HAP-1 (cell line): ENCODE measurements around the gene WDFY2.
A peak's percentile ranks its signal among the peaks of the same experiment; 100 is the strongest.

Experiments used
- DNase-seq, 2 experiments: peaks; one replicate each; pipeline ENCODE4 v3.0.0-alpha.2; 2016 to 2020; ENCODE audit warnings: low spot score in 2 of 2
- H3K27me3 ChIP-seq: fragments of 250-450 bp; sonication (Bioruptor Pico); 2 replicates; pipeline ENCODE4 v1.5.1; 2020; ENCODE audit warnings: low read depth, mild to moderate bottlenecking, moderate library complexity
- H3K36me3 ChIP-seq: fragments of 250-450 bp; sonication (Bioruptor Pico); replicated peaks from 2 replicates; pipeline ENCODE4 v1.5.1; 2020; ENCODE audit warnings: mild to moderate bottlenecking
- H3K4me1 ChIP-seq: fragments of 250-450 bp; sonication (Bioruptor Pico); 2 replicates; pipeline ENCODE4 v1.5.1; 2020; ENCODE audit warnings: mild to moderate bottlenecking
- H3K4me3 ChIP-seq: fragments of 250-450 bp; sonication (Bioruptor Pico); 2 replicates; pipeline ENCODE4 v1.5.1; 2020; ENCODE audit warnings: mild to moderate bottlenecking, moderate library complexity
- H3K9me3 ChIP-seq: fragments of 250-450 bp; sonication (Bioruptor Pico); 2 replicates; pipeline ENCODE4 v1.5.1; 2020; ENCODE audit warnings: mild to moderate bottlenecking, moderate library complexity
- in situ Hi-C: fragments of 300-500 bp; cut with MboI; formaldehyde crosslinking; loops from 3 replicates; pipeline ENCODE4 v1.14.3; 2020; ENCODE audit warnings: low sequenced_read_pairs, inconsistent platforms, mixed read lengths

WDFY2 gene

DNA sequence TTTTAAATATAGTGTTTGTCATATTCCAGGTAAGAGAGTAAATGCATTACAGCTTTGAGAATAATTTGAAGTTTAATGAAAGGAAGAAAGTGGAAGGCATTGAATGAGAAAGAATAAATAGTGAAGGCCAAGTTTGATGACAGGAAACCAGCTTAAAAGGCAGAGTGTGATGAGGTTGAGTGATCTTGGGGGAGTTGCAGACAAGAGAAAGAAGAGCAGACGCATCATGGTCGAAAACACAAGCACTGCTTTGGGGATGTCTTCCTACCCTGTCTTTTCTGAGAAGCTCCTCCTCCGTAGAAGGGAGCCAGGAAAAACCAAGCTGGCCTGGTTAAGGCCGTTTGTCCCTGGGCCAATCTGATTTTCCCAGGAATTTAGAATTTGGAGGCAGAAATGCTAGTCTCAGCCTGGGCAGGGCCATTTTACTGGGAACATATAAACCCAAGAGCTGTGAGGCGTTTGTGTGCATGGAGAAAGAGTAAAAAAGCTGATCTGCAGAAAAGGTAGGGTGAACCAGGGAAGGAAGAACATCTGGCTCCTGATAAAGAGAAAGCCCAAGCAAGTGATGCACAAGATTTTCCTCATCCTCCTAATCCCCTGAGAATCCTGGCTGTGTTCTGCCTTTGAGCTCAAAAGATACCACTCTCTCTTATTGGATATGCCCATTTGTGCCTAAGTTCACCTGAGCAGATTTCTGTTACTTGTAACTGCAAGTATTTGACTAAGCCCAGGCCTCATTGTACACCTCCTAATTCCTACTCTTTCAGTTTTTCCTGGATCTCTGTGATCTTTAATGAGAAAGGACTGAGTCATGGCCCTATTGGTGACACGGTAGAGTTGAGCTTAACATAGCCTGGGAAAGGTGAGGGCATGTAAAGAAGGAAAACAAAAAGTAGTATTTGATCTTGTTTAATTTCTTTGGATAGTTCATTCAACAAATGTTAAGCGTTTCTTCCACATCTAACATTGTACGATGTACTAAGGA is 80.0 kb downstream of the WDFY2 start:
- H3K9me3 ChIP-seq, result no peaks in the 10 kb centered on the region
- no peak for DNase-seq
- H3K4me1 ChIP-seq, result peaks cover 31% of the 10 kb centered on the region
- H3K36me3 ChIP-seq, result peaks cover 3% of the 10 kb centered on the region; the same call in 1 of the 2 replicates
- in situ Hi-C loops, result no loop called here
- no peaks in the 10 kb centered on the region for H3K27me3 ChIP-seq
- no peak overlapping the region for H3K4me3 ChIP-seq

DNA sequence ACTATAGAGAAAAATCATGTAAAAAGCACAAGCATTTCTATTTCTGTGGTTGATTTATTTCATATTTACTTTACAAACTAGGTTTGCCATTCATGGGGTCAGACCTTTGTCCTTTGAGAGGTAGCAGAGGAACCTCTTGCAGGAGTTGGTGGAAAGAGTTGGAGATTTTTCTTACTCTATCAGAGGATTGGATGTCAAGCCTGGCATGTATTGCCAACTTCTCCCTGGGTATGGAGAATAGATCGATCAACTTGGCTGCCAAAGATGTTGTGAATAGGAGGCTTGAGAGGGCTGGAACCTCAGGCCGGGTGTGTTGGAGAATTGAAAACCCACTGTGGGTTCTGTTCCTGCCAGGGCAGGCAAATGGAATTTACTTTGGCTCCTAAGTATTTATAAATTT is 81.2 kb downstream of the WDFY2 start:
- H3K36me3 ChIP-seq, result peaks cover 3% of the 10 kb centered on the region; the same call in 1 of the 2 replicates
- DNase-seq, result no peak
- no peaks in the 10 kb centered on the region for H3K9me3 ChIP-seq
- H3K27me3 ChIP-seq, result no peaks in the 10 kb centered on the region
- in situ Hi-C loops, result no loop called here
- no peak overlapping the region for H3K4me3 ChIP-seq
- peaks cover 21% of the 10 kb centered on the region for H3K4me1 ChIP-seq

DNA sequence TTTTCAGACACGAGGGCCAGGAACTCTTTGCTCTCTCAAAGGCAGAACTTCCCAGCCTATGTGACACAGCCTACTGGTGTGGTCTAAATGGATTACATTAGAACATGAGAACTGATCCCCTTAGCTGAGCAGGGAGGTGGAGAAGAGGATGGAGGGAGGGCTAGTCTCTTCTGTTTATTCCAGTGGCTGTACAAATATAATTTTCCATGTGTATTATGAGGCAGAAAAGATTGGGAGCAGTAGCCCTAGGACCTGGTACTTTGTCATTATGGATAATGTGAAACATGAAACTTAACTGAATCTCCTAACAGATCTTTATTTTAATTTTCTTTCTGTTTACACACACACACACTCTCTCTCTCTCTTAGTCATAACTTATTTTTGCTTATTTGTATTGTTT is 82.1 kb downstream of the WDFY2 start:
- Histone ChIP-seq H3K9me3 (no peaks in the 10 kb centered on the region), H3K4me1 (peaks cover 12% of the 10 kb centered on the region), H3K36me3 (peaks cover 3% of the 10 kb centered on the region; the same call in 1 of the 2 replicates), H3K4me3 (no peak overlapping the region), H3K27me3 (no peaks in the 10 kb centered on the region)
- in situ Hi-C loops, result no loop called here
- DNase-seq, result no peak

DNA sequence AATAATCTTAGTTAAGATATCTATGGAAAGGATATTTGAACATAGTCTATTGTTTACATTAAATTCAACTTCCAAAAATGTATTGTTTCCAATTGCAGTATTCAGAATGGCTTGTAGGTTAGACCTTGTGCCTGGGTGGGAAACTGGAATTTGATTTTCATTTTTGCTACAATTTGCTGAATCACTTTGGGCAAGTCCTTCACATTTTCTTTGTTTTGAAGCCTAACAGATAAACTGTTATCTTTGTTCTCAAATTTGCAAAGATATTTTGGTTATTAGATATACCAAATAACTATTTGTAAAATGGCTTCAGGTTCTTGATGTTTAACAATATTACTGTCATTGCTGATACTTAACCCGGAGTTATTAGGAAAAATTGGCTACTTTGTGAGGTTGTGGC is 82.6 kb downstream of the WDFY2 start:
- no peak for DNase-seq
- peaks cover 12% of the 10 kb centered on the region for H3K4me1 ChIP-seq
- H3K27me3 ChIP-seq, result no peaks in the 10 kb centered on the region
- in situ Hi-C loops, result no loop called here
- H3K4me3 ChIP-seq, result no peak overlapping the region
- no peaks in the 10 kb centered on the region for H3K9me3 ChIP-seq
- H3K36me3 ChIP-seq, result peaks cover 3% of the 10 kb centered on the region; the same call in 1 of the 2 replicates

DNA sequence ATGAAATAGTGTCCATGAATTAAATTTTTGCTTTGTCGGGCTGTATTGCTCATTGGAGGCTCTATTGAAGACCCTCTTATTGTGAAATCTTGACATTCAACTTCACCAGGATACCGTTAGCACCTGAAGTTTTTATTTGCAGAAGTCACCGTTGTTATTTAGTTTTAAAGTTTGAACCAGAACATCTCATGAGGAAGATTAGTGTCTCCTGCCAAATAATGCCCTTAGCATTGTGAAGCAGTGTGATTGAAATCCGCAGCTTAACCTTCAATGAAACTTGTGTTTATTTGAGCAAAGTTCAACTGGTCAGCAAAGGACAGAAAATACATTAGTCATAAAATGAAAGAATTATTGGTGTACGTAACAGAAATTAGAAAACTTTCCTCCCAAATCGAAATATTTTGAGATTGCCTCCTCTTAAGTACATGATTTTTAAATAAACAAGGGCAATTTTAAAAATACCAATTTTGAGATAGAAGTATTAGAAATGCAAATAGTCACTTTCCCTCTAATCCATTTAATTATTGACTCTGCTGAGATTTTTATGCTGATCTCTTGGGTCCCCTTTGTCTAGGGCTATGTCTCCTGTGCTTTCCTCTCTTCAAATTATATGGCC is 84.4 kb downstream of the WDFY2 start:
- in situ Hi-C loops, result no loop called here
- no peaks in the 10 kb centered on the region for H3K27me3 ChIP-seq
- no peaks in the 10 kb centered on the region for H3K36me3 ChIP-seq
- DNase-seq, result no peak
- no peaks in the 10 kb centered on the region for H3K9me3 ChIP-seq
- no peak overlapping the region for H3K4me3 ChIP-seq
- H3K4me1 ChIP-seq, result peaks cover 7% of the 10 kb centered on the region

DNA sequence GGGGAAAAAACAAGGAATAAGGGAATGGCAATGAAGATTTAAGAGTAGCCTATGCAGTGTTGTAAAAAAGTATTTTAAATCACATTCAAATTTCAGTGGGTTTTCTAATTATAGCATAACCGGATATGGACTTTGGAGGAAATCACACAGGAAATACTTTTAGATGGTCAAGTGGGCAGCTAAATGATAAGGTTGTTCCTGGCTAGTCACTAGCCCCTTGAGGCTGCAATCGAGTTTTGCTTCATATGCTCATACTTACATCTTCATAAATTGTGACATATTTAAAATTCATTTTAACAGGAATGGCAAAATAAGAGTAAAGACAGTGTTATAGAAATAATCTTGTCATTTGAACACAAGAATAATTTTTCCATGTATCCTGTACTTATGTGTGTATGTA is 88.9 kb downstream of the WDFY2 start:
- no peaks in the 10 kb centered on the region for H3K27me3 ChIP-seq
- DNase-seq, result no peak
- no peaks in the 10 kb centered on the region for H3K9me3 ChIP-seq
- H3K4me1 ChIP-seq, result peaks cover 13% of the 10 kb centered on the region
- no peaks in the 10 kb centered on the region for H3K36me3 ChIP-seq
- in situ Hi-C loops, result no loop called here
- H3K4me3 ChIP-seq, result no peak overlapping the region

DNA sequence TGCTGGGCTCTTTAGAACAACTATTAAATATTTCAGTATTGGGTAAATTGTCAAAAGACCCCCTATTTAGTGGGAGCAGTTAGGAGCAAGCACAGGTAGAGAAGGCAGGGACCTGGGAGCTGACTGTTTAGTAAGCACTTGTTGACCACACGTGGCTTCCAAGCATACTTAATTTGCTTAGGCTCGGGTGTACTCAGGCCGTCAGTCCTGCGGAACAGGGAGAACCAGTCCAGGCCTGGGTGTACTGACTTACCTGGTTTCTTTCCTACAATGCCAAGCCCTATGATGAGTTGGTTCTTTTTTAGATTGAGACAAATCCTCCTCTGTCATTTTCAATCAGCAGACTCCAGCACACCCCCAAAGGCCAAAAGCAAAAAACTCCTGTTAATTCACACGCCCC is 90.0 kb downstream of the WDFY2 start:
- DNase-seq, result no peak

DNA sequence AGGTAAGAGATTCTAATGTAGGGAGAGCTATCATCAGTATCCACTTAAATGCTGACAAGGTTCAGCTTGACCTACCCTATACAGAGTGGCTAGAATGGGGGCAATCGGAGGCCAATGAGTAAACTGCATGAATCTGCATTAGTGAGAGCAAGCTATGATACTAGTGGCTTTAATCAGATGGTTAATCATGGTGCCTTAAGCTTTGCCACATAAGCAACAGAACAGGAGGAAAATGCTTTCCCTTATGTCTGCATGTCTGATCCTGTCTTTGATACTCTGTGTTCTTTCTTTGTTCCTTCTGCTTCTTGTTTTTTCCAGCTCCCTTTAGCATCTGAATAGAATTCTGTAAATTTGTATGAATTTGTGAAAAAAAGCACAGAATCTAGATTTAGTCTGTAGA is 91.1 kb downstream of the WDFY2 start:
- DNase-seq, result peak in 1 of 2 experiments; percentile 16

More for the DNA sequence above, 90.0 kb downstream of the WDFY2 start:
- H3K27me3 ChIP-seq, result no peaks in the 10 kb centered on the region
- H3K4me3 ChIP-seq, result no peak overlapping the region
- no peaks in the 10 kb centered on the region for H3K9me3 ChIP-seq
- no peaks in the 10 kb centered on the region for H3K36me3 ChIP-seq
- peaks cover 6% of the 10 kb centered on the region for H3K4me1 ChIP-seq
- in situ Hi-C loops, result no loop called here

DNA sequence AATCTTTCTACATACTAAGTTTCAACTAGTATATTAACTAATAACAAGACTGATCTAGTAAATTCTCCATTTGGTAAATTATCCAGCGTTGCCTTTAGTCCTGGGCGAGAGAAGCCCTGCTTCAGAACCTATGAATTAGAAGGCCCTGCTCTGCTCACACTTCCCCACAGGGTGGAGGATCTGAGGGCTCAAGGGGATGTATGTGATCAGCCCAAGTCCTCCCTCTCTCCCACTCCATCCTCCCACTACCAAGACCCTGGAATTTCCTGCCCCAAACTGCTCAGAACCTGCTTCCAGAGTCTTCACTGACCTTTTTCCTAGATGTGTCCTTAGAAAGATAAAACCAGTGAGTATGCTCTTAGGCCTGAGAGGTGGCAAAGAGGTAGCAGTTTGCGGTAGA is 91.6 kb downstream of the WDFY2 start:
- no peak overlapping the region for H3K4me3 ChIP-seq
- no peak for DNase-seq
- in situ Hi-C loops, result no loop called here
- H3K4me1 ChIP-seq, result peaks cover 6% of the 10 kb centered on the region
- no peaks in the 10 kb centered on the region for H3K36me3 ChIP-seq
- H3K9me3 ChIP-seq, result no peaks in the 10 kb centered on the region
- H3K27me3 ChIP-seq, result no peaks in the 10 kb centered on the region

More for the DNA sequence above, 91.1 kb downstream of the WDFY2 start:
- Histone ChIP-seq H3K4me3 (no peak overlapping the region), H3K36me3 (no peaks in the 10 kb centered on the region), H3K27me3 (no peaks in the 10 kb centered on the region), H3K4me1 (peaks cover 6% of the 10 kb centered on the region), H3K9me3 (no peaks in the 10 kb centered on the region)
- in situ Hi-C loops, result no loop called here

DNA sequence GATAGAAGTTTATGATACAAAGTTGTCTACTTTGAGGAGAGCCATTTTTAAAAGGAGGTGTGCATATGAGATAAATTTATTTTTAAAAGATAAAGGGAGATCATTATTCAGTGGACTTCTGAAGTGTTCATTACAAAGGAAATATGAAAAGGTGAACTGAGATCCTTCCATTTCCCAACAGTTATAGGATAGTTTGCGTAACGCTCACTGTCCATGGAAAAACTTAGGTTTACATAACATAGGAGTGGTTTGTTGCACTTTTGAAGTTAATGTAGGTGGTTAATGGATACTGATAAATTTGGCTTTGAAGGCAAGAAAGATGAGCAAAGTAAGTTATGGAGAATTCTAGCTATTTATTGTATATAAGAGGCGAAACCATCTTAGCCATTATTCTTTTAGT is 92.5 kb downstream of the WDFY2 start:
- H3K36me3 ChIP-seq, result no peaks in the 10 kb centered on the region
- H3K4me1 ChIP-seq, result peaks cover 6% of the 10 kb centered on the region
- no peak overlapping the region for H3K4me3 ChIP-seq
- DNase-seq, result no peak
- in situ Hi-C loops, result no loop called here
- no peaks in the 10 kb centered on the region for H3K9me3 ChIP-seq
- H3K27me3 ChIP-seq, result no peaks in the 10 kb centered on the region

DNA sequence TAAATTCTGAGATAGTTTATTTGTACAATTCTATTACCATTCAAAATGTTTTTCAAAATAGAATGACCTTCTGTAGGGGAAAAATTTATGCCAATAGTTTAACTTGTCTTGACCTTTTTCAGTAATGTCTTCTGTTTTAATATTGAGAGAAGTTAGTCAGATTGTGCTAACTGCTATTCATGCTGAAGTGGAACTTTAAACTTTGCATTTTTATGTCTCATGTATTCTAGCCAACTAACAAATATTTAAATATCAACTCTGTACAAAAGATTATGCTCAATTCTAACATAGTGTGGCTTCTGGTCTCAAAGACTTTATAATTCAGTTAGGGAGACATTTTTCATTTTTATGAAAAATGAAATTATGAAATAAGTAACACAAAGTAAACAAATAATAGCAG is 94.2 kb downstream of the WDFY2 start:
- H3K27me3 ChIP-seq, result no peaks in the 10 kb centered on the region
- no peak for DNase-seq
- peaks cover 6% of the 10 kb centered on the region for H3K4me1 ChIP-seq
- no peaks in the 10 kb centered on the region for H3K9me3 ChIP-seq
- in situ Hi-C loops, result no loop called here
- H3K4me3 ChIP-seq, result no peak overlapping the region
- no peaks in the 10 kb centered on the region for H3K36me3 ChIP-seq

DNA sequence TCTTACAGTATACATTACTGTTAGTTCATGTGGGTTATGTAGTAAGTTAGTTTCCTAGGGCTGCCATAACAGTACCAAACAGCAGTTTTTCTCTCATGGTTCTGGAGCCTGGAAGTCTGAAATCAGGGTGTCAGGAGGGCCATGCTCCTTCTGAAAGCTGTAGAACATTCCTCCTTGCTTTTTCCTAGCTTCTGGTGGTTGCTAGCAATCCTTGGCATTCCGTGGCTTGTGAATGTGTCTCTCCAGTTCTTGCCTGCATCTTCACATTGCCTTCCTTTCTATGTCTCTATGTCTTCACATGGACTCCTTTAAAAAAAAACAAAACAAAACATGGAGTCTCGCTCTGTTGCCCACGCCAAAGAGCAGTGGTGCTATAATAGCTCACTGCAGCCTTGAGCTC is 95.4 kb downstream of the WDFY2 start:
- DNase-seq, result no peak
- Histone ChIP-seq H3K36me3 (no peaks in the 10 kb centered on the region), H3K9me3 (no peaks in the 10 kb centered on the region), H3K4me1 (peaks cover 6% of the 10 kb centered on the region), H3K27me3 (no peaks in the 10 kb centered on the region), H3K4me3 (no peak overlapping the region)
- in situ Hi-C loops, result no loop called here

DNA sequence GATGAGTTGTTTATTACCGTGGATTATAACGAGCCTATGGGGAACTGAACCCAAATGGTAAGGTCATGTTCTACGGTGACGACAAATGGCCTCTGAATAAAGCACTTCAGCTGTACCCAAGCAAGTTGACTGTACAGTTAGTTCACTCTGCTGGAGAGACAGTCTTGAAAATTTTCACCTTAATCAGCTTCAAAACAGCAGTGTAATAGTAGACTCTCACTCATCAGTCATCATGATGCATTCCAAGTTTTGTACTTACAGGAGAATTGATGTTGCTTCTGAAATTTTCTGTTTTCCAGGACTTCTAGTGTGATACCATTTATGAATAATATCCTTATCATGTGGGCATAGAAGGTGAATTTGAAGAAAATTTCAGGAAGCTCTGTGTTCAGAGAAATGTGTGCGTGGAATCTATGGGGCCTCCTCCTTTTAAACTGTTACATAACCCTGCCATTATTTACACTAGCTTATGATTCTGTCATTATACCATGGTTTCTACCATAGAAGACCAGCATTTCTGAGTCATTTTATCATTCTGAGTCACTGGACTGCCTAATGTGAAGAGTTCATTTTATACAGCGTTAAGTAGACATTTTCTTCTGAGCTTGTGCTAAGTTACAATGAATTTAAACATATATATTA is 96.9 kb downstream of the WDFY2 start:
- no peaks in the 10 kb centered on the region for H3K9me3 ChIP-seq
- no peak overlapping the region for H3K4me3 ChIP-seq
- no peaks in the 10 kb centered on the region for H3K27me3 ChIP-seq
- H3K36me3 ChIP-seq, result no peaks in the 10 kb centered on the region
- in situ Hi-C loops, result no loop called here
- H3K4me1 ChIP-seq, result no peaks in the 10 kb centered on the region
- DNase-seq, result no peak

DNA sequence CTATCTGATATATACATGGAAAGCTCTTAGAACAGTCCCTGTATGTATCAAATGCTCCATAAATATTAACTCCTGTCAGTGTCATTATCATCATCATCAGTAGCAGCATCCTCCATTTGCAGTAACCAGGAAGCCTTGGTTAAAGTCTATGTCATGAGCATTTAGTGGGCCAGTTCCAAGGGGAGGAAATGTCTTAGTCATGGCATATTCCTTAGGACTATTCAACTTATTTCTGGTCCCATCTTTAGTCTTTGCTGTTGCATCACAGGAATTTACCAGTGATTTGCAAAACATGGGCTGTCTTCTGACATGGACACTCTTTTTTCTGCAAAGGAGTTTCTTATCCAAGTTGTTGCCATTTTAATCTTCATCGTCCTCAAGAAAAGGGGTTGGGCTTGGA is 98.4 kb downstream of the WDFY2 start:
- in situ Hi-C loops, result no loop called here
- Histone ChIP-seq H3K4me3 (no peak overlapping the region), H3K36me3 (no peaks in the 10 kb centered on the region), H3K4me1 (no peaks in the 10 kb centered on the region), H3K27me3 (no peaks in the 10 kb centered on the region), H3K9me3 (no peaks in the 10 kb centered on the region)
- no peak for DNase-seq
